SH-SY5Y (cell line): ENCODE measurements around the gene FCHSD2.

Experiments
- GATA2 ChIP-seq: IDR thresholded peaks from 2 replicates; pipeline ENCODE4 v1.6.1; 2011; ENCODE audit warnings: mild to moderate bottlenecking, low read depth, low read length
- GATA3 ChIP-seq: IDR thresholded peaks from 2 replicates; pipeline ENCODE4 v1.6.1; 2011; ENCODE audit warnings: low read depth, mild to moderate bottlenecking, low read length, moderate library complexity

DNA sequence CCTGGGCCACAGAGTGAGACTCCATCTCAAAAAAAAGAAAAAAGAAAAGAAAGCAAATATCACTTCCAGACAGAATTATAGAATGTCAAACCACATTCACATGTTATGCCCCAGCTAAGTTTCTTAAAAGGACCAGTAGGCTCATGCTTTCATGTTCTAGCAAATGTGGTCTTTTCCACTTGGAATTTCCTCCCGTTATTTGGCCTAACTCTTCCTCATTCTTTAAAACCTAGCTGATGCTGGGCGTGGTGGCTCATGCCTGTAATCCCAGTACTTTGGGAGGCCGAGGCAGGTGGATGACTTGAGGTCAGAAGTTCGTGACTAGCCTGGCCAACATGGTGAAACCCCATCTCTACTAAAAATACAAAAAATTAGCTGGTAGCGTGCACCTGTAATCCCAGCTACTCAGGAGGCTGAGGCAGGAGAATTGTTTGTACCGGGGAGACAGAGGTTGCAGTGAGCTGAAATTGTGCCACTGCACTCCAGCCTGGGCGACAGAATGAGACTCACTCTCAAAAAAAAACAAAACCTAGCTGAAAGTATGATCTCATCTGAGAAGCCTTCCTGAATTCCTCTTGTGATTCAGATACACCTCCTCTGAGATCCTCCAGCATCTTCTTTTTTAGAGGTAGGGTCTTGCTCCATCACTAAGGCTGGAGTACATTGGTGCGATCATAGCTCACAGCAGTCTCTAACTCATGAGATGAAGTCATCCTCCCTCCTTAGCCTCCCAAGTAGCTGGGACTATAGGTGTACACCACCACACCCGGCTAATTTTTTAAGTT lies 50.4 kb downstream of the FCHSD2 start:
- TF ChIP-seq GATA2, result no peak
- no peak for TF ChIP-seq GATA3
